HG02763 (cell line): ENCODE measurements around the gene SDC3.
"Not testable (repeated sequence)": the region's sequence is repeated elsewhere in the genome, so short reads cannot be mapped to it uniquely, and the experiment has no call there.

ENCODE experiments used
- ATAC-seq: cut with Tn5 transposase; IDR thresholded peaks from one replicate; pipeline ENCODE4 v1.9.1; 2021; ENCODE audit warnings: mild to moderate bottlenecking, moderate library complexity; ENCODE audit not compliant: unreplicated experiment

SDC3 gene

GRCh38 chr1:30877205-30877912 lies 31.2 kb downstream of the SDC3 start:
- no peak for ATAC-seq

DNA sequence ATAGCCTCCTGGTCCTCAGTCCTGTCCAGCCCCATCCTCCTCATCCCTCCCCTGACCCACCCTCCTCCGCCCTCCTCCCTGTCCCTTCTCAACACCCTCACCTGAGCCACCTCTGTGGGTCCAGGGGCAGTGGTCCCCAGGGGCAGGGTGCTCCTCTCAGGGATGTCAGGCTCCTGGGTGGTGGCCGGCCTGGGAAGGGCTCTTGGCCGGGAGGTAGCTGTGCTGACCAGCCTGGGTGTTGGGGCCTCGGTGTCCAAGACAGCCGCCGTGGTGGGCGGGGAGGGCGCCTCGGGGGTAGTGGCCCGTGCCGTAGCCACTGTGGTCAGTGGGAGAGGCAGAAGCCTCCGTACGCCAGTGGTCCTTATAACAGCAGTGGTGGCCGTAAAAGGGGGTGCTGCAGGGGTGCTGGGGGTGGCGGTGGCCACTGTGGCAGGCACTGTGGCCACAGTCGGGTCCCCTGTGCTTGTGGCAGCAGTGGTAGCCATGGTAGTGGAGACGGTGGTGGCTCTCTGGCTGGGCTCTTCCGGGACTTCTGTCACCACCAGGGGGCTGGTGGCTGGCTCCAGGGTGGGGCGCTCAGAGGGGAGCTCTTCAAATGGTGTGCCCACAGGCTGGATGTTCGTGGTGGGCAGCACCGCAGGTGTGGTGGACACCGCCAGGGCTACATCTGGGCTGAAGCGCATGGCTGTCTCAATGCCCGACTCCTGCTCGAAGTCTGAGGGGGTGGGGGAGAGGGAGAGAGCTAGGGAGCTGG lies 31.9 kb downstream of the SDC3 start:
- no peak for ATAC-seq

DNA sequence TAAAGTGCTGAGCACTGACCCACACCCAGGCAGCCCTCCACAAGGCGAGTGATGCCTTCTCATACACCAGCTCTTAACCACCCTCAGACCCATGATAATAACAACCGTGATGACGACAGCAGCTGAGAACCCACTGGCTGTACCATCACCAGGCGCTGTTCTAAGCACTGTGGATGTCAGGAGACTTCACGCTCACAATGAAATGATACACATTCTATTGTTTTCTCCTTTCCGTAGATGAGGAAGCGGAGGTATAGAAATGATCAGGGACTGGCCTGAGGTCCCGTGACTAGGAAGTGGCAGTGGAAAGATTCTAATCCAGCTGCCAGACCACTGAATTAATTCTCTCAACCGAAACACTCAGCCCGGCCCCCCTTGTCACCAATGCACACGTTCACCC lies 32.6 kb downstream of the SDC3 start:
- ATAC-seq: no peak

DNA sequence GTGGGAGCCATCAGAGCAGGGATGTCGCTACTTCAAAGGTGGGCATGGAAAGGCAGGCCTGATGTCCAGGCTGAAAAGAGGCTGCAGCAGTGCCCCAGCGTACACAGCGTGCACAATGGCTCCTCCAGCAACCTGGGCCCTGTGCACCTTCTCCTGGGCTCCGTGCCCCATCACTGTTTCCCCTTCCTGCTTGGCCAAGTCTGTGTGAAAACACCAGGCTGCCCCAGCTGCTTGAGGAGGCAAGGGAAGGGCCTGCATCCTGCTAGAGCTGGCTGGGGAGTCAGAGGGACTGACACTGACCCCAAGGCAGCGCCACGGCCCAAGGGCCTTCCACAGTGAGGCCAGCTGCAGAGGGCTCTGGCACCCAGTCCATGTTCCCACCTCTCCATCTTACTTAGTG lies 33.4 kb downstream of the SDC3 start:
- no peak for ATAC-seq

- ATAC-seq: no peak
These were observed 34.4 kb downstream of the SDC3 start for GRCh38 chr1:30874176-30874575.

GRCh38 chr1:30872948-30873263 lies 35.7 kb downstream of the SDC3 start:
- no peak for ATAC-seq

GRCh38 chr1:30872033-30872947 lies 36.3 kb downstream of the SDC3 start:
- no peak for ATAC-seq

DNA sequence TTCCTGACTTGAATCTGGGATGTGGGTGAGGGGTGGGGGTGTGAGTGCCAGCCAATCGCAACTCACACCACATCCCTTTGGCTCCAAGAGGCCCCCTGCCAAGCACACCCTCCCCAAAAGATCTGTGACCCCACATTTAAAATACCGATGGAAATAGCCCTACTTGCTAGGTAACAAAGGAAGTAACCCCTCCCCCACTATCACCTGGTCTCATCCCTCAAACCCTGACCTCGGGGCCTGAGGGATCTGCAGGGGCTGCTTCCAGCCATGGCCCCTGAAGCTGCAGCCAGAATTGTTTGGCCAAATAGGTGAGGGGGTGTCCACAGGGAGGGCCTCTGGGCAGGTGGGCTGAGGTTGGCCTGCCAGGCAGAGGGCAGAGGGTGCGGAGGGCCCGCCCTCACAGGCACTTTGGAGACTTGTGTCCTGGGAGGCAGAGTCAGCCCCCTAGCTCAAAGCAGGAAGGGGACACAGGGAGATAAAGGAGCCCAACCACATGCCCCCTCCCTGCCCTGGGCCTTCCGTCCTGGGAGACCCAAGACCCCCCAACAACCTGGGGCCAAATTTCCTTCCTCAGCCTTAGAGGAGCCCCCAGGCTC lies 37.2 kb downstream of the SDC3 start:
- no peak for ATAC-seq

DNA sequence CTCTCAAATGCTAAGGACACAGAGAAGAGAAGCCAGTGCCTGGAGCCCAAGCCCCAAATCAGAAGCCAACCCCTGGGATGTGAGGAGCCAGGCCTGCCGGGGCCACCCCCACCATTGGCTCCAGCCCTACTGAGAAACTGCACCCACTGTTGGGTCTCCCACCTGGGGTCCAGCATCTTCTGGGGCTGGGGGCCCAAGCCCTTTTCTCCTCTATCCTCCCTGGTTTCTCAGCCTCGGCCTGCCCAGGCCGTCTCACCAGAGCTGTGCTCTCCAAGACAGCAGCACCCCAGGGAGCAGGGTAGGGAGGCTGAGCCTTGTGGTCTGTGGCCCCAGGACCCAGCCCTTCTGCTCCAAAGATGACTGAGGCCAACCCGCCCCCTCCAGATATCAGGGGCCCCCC lies 37.9 kb downstream of the SDC3 start:
- no peak for ATAC-seq

DNA sequence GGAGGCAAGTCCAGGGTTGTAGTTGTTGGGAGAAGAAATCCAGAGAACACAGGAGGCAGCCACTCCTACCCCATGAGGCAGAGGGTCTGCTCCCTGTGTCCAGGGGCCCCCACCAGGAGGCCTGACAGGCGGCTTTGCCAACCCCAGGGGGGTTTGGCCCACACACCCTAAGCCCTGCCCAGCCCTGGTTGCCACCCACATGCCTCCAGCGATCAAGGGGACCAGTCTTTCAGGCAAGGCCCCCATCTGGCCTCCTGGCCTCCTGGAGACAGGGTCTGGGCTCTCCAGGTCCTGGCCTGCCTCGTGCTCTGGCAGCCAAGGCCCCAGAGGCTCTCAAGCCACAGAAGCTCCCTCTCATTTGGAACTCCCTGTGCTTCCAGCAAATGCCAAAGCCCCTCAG lies 38.5 kb downstream of the SDC3 start:
- no peak for ATAC-seq

GRCh38 chr1:30868833-30869435 lies 39.6 kb downstream of the SDC3 start:
- ATAC-seq: no peak

GRCh38 chr1:30868057-30868456 lies 40.5 kb downstream of the SDC3 start:
- not testable (repeated sequence) for ATAC-seq

GRCh38 chr1:30867537-30867936 lies 41.0 kb downstream of the SDC3 start:
- no peak for ATAC-seq

DNA sequence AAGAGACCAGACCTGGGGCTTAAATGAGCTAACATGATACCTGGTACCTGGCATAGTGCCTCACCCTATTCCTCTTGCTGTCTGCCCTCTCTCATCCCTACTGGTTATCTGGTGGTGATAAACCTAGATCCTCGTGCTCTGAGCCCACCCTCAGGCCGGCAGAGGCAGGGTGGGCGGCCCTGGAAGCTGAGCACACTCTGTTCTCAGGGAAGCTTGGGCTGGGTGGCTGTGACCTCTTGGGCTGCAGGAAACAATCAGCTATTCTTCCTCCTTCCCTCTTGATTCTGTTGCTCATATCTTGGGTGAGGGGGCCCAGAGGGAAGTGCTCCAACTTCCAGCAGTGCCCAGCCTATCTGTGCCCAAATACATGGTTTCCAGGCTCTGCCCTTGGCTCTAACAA lies 42.0 kb downstream of the SDC3 start:
- ATAC-seq: no peak

DNA sequence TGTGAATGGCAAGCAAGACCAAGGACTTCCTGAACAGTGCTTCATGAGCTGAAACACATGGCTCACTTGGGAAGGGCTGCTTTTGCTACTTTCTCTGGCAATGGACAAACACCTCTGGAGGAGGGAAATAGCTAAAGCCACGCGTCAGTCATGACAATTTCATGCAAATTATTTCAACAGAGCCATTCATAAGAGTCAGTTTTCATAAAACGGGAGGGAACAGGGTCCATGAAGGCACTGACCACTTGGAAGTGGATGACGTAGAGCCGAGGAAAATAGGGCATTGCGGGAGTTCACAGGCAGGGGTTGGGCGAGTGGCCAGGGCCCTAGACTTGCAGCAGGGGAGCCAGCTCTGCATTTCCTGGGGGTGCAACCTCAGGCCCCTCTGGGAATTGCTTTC lies 43.9 kb downstream of the SDC3 start:
- no peak for ATAC-seq

DNA sequence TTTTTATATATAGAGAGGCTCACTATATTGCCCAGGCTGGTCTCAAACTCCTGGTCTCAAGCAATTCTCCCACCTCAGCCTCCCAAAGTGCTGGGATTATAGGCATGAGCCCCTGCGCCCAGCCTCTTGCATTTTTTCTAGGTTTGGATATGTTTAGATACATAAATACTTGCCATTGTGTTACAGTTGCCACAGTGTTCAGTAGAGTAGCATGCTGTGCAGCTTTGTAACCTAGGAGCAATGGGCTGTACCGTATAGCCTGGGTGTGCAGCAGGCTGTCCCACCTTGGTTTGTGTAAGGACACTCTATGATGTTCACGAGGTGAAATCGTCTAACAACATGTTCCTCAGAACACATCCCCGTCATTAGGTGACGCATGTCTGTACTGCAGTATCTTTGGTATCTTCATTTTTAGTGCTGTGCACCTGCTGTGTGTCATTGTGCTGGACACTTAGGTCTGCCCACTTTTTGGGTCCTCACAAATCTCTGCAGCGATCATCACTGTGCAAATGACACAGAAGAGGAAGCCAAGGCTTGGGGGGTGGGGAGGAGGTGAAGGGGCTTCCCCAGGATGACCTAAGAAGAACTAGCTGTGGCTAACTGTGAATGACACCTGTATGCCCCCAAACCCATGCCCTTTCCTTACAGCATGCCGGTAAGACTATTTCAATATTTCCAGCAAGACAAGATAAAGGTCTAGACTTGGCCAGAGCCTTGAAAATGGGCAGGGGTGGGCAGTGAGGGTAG lies 44.5 kb downstream of the SDC3 start:
- no peak for ATAC-seq

DNA sequence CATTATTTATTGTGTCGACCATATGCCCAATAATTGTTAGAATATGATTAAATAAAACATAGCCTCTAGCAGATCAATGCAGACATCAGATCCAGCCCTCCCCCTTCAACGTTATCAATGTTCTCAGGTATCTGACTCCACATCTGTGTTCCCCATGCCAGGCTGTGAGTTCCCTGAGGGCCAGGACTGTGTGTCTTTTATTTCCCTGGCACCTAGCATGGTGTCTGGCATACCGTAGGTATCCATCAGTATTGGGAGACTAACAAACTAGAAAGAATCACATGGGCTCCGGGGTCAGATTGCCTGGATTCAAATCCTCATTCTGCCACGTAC lies 48.3 kb downstream of the SDC3 start:
- ATAC-seq: no peak

- ATAC-seq: no peak
These were observed 50.6 kb downstream of the SDC3 start for GRCh38 chr1:30857964-30858363.

- ATAC-seq: no peak
These were observed 51.5 kb downstream of the SDC3 start for GRCh38 chr1:30857062-30857461.

GRCh38 chr1:30856260-30856790 lies 52.2 kb downstream of the SDC3 start:
- ATAC-seq: no peak
